Adrenal gland (tissue), 5 donors: ENCODE results near the gene EFNA5.

Experiments used
- POLR2A ChIP-seq, 2 donors: fragments of 450-650 bp; IDR thresholded peaks; one replicate each; pipeline ENCODE4 v1.6.1; 2017; ENCODE audit warnings: antibody characterized with exemption in 2 of 2, mild to moderate bottlenecking in 2 of 2, moderate library complexity in 1 of 2
- TF ChIP-seq, protein P1 (sequence below), 6 experiments: fragments of 450-650 bp in 4 of 6; fragments of 200-600 bp in 2 of 6; sonication (generic) in 1 of 6; IDR thresholded peaks; 1 replicate in 5 of 6; 2 replicates in 1 of 6; pipeline versions ENCODE4 v1.5.1 to v1.8.0; 2016 to 2021; ENCODE audit warnings: antibody characterized with exemption in 6 of 6, mild to moderate bottlenecking in 2 of 6, moderate library complexity in 1 of 6
- donor health status: DM: no; HTN: no; CAD: no.

DNA sequence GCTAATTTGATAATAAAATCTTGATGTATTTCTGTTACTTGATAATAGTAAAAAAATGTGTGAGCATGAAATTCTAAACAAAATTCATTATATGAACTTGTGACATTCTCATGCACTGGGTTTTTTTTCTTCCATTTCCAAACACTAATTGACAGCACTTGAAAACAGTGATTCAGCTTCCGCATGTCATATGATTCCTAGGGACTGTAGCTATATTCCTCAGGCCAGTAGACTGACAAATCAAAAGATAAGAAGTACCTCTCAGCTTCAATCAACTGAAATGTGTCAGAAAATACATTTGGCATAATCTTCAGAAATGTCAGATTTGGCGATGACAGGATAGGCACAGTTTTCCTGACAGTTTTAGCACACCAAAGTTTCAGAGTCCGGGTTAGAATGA is 52.5 kb downstream of the EFNA5 start:
- TF ChIP-seq, protein P1, sequence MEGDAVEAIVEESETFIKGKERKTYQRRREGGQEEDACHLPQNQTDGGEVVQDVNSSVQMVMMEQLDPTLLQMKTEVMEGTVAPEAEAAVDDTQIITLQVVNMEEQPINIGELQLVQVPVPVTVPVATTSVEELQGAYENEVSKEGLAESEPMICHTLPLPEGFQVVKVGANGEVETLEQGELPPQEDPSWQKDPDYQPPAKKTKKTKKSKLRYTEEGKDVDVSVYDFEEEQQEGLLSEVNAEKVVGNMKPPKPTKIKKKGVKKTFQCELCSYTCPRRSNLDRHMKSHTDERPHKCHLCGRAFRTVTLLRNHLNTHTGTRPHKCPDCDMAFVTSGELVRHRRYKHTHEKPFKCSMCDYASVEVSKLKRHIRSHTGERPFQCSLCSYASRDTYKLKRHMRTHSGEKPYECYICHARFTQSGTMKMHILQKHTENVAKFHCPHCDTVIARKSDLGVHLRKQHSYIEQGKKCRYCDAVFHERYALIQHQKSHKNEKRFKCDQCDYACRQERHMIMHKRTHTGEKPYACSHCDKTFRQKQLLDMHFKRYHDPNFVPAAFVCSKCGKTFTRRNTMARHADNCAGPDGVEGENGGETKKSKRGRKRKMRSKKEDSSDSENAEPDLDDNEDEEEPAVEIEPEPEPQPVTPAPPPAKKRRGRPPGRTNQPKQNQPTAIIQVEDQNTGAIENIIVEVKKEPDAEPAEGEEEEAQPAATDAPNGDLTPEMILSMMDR (IDR thresholded peaks at IDR 0.05): no peak
- no peak for TF ChIP-seq POLR2A (IDR thresholded peaks at IDR 0.05)
